ENCODE data around the gene GRM1.
"Not testable (repeated sequence)": the region's sequence is repeated elsewhere in the genome, so short reads cannot be mapped to it uniquely, and the experiment has no call there.

GRM1 gene

DNA sequence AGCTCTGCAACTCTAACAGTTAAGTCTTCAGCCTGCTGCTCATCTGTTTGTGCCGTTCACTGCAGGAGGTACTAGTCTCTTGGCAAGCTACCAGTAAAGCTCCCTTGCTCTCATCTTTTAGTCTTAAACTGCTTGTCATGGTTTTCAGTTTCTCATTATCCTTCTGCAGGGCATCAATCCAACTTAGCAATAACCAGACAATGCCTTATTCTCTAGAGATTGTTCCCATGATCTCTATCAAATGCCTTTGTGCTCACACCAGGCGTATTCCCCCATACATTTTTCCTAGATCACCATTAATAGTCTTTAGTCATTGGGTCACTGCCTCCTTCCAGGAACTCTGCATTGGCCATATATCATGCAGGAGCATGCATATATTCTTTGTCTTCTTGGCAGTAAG is 171.3 kb downstream of the GRM1 start:
- no peak for DNase-seq

DNA sequence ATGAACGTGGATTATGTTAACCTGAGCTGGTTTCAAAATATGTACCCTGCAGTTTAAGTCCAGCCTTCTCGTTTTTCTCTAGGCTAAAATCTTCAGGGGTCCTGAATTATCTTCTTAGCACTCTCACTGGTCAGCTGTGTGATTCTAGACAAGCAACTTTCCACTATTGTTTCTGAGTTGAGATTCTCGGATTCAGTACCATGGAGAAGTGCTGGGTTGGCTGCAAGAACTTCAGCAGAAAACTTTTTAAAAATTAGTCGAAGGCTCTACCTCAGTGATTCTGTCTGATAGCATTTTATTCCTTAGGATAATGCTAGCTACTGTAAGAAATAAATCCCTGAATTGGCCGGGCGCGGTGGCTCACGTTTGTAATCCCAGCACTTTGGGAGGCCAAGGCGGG is 173.7 kb downstream of the GRM1 start:
- DNase-seq, result no peak

DNA sequence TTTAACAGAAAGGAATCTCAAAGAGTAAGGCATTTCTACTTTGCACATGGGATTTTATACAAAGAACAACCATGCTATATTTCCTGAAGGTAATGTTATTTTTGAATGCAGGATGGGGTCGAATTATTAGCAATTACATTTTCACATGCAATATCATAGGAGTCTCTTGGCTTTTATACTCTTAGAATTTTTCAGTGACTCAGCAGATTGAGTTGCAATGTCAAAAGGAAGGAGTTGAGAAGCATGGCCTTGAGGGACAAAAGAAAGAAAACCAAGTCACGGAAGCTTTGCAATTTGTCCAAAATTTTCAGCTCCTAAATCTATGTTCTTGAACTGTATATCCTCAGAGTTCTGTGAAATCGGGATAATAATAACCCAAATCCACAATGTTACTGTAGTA is 181.1 kb downstream of the GRM1 start:
- DNase-seq, result no peak

DNA sequence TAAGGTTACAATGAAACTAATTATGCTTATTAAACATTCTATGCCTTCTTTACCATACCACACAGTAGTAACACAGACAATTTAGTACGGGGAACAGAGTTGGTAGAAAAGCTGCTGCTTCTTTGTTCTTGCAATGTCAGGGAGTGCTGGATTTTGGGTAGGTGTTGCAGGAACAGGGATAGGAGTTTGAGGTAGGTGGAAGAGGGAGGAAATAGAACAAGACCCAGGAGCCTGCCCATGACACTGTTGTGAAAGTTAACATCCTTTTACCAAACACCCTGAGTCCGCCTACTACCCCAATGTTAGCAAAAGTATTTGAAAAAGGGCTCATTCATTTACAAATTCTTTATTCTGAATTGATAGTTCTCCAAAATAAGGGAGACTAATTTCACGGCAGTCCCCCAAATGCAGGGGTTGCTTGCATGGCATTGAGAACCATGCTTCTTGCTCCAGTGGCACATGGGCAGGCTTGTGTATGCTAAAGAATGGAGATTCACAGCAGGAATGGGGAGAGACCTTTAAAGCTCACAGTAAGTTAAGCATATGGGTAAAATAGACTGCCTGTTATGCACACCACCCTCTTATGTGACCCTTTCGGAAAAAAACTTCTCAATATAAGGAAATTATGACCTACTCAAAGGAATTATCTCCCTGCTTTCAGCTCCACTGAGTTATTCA is 181.7 kb downstream of the GRM1 start:
- DNase-seq, result no peak

DNA sequence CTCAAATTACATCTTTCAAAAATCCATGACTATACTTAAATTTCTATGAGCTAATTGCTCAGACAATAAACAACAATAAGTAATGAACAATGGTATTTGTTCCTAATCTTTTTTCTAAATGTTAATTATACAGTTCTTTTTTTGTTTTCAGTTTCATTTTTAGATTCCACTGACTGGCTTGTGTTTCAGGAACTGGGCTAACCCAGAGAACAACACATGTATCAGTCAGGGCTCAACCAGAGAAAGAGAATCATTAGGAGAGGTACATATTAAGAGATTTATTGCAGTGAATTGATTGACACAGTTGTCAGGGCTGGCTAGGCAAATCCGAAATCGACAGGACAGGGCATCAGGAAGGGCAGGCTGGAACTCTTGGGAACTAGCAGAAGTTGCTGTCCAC is 182.8 kb downstream of the GRM1 start:
- DNase-seq, result no peak

DNA sequence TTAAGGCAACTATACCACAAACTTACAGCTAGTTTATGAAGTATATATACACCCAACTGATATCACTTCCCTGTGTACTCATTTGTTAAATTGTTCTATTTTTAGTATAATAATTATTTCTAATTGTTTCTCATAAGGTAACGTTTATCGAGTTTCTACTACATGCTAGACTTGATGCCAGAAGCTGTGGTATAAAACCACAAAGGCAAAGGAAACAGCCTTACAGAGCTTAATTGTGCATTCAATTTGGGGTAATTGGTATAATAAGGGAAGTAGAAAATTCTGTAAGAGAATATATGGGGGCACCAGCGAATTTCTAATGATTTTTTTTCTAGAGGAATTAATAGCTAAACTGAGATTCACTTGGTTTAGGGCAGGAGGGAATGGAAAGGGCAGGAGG is 183.9 kb downstream of the GRM1 start:
- no peak for DNase-seq

DNA sequence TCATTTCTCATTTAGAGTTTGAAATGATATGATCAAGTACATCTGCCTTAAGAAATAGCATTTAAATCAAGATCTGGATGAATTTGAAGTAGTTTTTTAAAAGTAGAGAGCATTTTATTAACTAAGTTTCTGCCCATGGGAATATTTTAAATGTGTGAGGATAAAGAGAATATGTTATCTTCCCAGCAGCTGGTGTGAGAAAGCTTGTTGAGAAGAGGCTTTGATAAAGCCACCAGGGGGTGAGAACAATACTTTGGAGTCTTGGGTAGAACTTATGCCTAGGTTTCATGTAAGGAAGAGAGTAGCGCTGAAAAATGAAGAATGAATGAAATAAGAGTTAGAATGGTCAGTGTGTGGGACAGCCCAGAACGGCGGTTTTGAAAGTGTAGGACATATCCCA is 190.2 kb downstream of the GRM1 start:
- DNase-seq, result no peak

DNA sequence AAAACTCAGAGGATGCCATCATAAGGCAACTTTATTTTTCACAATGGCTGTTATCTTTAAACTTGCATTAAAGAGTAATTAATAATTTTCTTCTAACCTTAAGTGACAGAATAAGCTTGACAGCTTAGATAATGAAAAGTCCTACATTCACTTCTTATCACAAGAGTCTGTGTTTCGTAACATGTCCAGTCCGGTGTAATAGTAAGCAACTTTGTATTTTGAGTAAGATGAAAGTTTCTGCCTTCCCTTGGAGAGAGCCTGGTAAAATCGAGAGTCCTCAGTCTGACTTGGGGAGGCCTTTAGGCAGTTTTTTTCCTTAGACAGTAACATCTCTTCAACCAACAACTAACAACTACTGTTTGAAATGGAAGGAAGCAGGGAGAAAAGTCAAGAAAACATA is 195.6 kb downstream of the GRM1 start:
- DNase-seq, result no peak

DNA sequence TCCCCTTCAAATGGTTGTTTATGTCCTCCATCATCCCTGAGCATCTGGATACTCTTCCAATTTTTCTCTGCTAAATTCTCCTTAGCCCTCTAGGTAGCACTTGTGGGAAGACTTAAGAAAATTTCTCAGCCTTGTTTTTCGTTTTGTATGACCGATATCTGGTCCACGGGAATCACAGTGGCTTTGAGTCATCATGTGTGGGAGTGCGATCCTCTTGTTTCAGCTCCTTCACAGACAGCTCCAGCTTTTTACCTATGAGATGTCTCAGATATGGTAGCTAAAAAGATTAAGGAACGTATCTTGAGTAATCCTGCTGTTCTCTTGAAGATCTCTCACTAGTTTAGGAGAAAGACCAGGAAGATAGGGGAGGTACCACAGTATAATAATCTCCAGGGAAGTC is 196.1 kb downstream of the GRM1 start:
- DNase-seq, result no peak

DNA sequence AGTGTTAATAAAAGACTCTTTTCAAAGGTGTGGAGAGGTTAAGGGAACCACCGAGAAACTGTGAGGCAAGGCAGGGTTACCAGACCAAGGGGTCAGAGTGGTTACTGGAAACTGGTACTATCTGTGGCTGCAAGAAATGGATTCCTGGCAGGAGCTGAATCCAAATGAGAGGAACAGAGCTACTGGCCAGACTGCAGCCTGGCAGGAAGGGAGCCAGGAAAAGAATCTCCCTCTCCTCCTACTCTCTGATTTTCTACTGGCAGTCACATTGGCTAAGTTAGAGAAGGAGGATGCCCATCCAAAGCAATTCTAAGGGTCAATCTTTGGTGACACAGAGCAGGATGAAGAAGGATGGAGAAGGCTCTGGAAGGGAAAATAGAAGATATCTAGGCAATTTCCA is 211.5 kb downstream of the GRM1 start:
- no peak for DNase-seq

DNA sequence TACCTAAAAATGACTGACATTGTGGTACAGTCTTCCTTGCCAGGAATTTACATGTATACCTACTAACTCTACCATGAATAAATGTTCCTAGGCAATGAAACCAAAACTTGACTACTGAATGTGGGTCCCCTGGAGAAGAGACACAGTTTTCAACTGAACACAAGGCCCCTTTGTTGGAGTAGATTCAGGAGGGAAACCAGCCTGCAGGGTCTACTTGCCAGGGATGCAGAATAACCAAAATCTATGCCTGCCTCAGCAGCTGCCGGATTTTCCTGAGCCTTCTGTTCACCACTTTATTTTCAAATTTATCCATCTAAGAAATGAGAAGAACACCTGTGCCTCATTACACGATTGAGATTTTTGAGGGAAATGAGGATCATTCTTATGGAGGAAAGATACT is 211.9 kb downstream of the GRM1 start:
- no peak for DNase-seq

DNA sequence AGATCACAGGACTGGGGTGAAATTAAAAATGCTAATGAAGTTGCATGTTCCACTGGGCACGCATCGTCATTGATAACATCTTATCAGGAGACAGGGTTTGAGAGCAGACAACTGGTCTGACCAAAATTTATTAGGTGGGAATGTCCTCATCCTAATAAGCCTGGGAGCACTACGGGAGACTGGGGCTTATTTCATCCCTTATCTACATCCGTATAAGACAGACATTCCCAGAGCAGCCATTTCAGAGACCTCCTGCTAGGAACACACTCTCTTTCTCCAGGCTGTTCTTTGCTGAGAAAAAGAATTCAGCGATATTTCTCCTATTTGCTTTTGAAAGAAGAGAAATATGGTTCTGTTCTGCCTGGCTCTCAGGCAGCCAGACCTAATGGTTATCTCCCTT is 214.8 kb downstream of the GRM1 start:
- not testable (repeated sequence) for DNase-seq

DNA sequence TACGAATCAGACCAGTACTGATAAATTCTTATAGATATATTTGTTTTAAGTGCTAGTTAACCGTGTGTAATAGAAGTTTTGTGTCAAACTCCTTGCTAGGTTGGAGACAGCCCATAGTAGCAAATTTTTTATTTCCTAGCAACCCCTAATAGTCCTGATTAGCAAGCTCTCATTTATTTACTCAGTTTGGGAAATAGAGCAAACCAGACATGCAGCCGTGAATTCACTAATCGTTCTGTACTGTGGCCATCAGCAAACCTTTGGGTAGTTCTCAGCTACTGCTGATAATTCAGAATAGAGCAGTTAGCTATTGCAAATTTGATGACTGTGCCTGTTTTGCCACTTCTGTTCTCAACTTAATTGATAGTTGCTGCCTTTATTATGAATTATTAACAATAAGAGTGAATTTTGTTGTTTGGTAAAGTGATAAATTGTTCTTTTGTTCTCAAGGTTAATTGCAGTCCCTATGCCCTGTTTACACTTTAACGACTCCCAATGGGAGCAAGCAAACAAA is 215.8 kb downstream of the GRM1 start:
- DNase-seq, result no peak

DNA sequence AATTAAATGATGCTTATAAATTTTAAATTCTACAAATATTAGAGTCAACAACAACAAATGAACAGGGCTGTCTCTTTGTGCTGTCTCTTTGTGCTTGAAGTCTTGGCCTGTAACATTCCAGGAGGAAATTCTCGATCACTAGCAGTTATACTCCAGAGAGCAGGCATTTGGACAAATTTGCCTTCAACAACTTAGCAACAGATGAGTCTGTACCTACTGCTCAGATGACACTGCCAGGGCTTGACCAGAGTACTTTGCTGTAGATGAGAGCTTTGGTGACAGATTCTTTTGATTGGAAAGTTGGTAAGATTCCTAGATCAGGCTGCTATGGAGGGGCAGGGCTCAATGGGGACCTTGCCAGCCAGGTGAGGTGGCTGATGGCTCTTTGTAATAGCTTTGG is 217.2 kb downstream of the GRM1 start:
- no peak for DNase-seq

DNA sequence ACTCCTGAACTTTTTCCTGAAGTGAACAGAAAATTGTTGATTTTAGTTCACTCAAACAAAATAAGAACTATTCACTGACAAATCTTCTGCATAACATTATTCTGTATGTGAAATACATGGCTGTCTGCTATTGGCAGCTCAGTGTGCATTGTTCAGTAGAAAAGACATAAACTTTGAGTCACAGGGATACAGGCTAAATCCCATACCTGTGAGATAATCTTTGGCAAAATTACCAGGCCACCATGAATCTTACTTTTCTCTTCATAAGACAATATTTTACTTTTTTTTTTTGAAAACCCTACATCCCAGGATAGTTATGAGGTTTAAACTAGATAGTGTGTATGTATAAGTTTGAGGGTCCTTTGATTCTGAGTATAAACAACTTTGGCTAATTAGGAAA is 224.8 kb downstream of the GRM1 start:
- no peak for DNase-seq

DNA sequence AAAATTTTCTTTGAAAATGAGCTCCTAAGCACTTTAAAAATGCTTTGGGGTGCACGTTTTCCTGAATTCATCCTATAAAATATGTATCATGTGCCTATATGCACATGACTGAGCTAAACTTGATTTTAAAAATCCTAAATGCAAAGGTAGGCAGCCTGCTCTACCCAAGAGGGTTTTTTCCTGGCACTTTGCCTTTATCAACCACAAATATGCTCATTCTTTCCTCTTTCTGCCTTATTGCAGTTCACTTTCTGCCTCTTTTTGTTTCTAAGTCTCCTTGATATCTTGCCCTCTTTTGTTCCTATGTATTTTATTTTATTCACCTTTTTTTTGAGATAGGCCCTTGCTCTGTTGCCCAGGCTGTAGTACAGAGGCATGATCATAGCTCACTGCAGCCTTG is 229.3 kb downstream of the GRM1 start:
- DNase-seq, result no peak

DNA sequence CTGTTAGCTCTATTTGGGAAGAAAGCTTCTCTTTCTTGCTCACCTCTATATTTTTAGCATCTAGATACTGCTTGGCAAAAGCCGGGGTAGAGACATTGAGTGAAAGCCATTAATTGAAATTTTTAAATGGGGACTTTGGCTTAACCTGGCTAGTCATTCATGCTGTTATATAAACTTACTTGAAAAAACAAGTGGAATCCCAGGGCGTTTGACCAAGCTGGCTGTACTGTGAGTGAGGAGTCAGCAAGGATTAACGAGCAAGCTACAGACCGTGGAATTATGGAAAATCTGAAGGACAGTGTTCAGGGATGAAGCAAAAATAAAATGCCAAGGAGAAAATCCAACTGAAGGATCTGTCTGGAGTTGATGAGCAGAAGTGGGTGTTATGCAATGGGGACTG is 232.0 kb downstream of the GRM1 start:
- no peak for DNase-seq

DNA sequence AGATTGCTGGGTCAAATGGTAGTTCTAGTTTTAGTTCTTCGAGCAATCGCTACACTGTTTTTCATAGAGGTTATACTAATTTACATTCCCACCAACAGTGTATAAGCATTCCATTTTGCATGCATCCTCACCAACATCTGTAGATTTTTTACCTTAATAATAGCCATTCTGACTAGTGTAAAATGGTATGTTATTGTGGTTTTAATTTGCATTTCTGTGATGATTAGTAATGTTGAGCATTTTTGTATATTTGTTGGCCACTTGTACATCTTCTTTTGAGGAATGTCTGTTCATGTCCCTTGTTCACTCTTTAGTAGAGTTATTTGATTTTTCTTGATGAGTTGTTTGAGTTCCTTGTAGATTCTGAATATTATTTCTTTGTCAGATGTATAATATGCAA is 236.2 kb downstream of the GRM1 start:
- no peak for DNase-seq

DNA sequence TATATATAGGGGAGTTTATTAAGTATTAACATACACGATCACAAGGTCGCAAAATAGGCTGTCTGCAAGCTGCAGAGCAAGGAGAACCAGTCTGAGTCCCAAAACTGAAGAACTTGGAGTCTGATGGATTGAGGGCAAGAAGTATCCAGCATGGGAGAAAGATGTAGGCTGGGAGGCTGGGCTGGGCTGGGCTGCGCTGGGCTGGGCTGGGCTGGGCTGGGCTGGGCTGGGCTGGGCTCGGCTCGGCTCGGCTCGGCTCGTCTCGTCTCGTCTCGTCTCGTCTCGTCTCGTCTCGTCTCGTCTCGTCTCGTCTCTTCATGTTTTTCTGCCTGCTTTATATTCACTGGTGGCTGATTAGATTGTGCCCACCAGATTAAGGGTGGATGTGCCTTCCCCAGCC is 238.6 kb downstream of the GRM1 start:
- no peak for DNase-seq

DNA sequence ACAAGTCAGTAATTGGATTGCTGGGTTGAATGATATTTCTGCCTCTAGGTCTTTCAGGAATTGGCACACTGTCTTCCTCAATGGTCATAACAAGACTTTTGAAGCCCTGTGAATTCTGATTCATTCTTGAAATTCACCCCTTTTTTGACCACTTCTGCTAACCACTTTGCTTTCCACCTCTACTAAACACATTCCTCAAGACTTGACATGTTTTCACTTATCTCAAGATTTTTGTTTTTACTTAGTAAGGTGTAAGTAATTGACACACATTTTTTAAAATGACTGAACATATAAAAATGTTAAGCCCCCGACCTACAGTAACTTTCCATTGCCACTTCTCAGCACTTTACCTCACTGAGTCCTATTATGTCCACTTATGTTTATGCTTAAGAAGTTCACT is 239.1 kb downstream of the GRM1 start:
- DNase-seq, result no peak

DNA sequence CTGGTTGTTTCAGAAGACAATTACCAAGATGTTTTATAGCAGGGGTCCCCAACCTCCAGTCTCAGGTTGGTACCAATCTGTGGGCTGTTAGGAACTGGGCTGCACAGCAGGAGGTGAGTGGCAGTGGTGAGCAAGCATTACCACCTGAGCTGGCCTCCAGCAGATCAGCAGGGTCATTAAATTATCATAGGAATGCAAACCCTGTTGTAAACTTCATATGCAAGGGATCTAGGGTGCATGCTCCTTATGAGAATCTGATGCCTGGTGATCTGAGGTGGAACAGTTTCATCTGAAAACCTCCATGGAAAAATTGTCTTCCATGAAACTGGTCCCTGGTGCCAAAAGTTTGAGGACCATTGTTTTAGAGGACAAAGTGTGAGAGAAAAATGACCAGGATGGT is 240.6 kb downstream of the GRM1 start:
- DNase-seq, result no peak

DNA sequence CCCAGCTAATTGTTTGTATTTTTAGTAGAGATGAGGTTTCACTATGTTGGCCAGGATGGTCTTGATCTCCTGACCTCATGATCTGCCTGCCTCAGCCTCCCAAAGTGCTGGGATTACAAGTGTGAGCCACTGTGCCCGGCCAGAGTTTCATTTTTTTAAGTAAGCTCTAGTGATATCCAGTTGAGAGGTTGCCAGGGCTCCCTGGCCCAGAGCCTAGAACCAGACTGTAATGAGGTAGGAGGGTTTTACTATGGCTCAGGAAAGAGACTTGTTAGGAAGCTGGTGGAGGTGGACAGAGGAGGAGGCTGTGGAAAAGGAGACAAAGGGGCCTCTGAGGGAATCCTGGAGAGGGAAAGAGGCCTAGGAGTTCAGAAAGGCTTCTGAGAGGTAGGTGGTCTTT is 242.3 kb downstream of the GRM1 start:
- DNase-seq, result not testable (repeated sequence)

DNA sequence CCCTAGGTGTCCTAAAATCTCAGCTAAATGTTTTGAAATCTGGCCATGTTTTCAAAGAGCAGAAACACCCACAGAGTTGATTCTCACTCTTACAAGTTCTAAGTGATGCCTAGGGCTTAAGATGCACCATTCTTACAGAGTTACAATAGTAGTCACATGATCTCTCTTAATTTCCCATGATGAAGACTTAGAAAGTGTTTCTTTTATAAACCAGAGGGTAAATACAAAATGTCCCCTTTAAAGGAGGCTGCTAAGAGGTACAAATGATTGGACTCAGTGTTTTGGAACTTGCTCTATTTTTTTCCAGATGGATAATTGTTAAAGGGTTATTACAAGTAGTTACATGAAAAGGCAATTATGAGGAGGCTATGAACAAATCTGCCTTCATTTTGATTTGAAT is 244.6 kb downstream of the GRM1 start:
- DNase-seq, result no peak

DNA sequence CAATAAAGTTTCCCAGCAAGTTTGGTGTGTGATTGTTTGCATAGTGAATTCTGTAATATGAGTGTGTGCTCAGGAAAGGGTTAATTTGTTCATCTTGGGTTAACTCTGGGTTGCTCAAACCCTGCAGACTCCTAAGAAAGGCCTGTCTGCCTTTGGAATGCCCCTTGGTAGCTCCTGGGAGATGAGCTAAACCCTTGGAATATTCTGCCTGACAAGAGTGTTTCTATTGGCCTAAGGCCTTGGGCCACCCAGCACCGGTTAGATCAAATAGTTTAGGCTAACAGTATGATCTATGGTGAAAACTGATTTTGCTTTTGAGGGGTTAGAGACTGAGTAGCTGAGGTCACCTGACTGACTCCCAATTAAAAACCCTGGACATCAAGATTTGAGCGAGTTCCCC is 248.3 kb downstream of the GRM1 start:
- DNase-seq, result no peak

DNA sequence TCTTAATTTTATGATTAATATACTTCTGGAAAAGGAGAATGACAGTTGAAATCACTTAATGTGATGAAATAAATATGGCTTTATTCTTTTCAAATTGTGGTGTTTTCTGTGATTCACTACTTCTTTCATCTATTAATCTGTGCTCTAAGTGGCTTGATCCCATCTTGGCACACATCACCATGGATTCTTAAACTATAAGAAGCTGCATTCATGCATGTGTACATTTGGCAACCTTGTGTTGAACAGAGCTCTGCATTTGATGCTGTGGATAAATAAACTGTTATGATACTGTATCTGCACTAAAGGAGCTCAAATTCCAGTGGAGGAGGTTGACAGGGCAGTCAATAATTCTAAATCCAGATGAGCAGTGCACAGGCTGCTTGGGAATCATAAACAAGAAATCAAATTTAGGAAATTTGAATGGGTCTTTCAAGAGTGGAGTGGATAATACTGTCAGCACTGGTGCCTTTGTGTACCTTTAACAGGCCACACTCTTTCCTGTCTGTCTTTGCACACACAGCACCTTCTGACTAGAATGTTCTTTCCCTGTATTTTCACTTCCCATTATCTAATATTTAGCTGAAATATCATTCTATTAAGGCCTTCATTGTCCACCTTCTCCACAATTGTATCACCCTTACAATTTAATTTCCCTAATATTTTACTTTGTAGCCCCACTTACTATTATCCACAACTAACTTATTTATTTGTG is 252.9 kb downstream of the GRM1 start:
- no peak for DNase-seq

Measured in retina (tissue), 1 donor.